Measurements from ENCODE around the gene MPP3.
"Not testable (repeated sequence)": the region's sequence is repeated elsewhere in the genome, so short reads cannot be mapped to it uniquely, and the experiment has no call there.

Gene MPP3

GRCh38 chr17:43800736-43801135 lies 32.2 kb downstream of the MPP3 start:
- H3K4me1 ChIP-seq (ENCODE audit: low read depth, poor library complexity, severe bottlenecking): no peaks in the 10 kb centered on the region
- H3K27me3 ChIP-seq (ENCODE audit: insufficient read depth, low read depth): no peaks in the 10 kb centered on the region
- no peak overlapping the region for H3K4me3 ChIP-seq (IDR thresholded peaks at IDR 0.05; ENCODE audit: insufficient read depth, low read depth, low read length)
- no peak for TF ChIP-seq CTCF (conservative IDR thresholded peaks at IDR 0.05; ENCODE audit: low read depth, low read length)
- H3K36me3 ChIP-seq (ENCODE audit: insufficient read depth): no peaks in the 10 kb centered on the region
- H4K20me1 ChIP-seq (ENCODE audit: insufficient read depth): no peaks in the 10 kb centered on the region
- H3K4me2 ChIP-seq: no peak overlapping the region
- no peak overlapping the region for H3K27ac ChIP-seq
- H2AFZ ChIP-seq (ENCODE audit: low read depth): no peak overlapping the region
- H3K9ac ChIP-seq: no peak overlapping the region
- H3K79me2 ChIP-seq (ENCODE audit: insufficient read depth, low read depth): no peaks in the 10 kb centered on the region

GRCh38 chr17:43799047-43799446 lies 33.9 kb downstream of the MPP3 start:
- no peaks in the 10 kb centered on the region for H3K79me2 ChIP-seq (ENCODE audit: insufficient read depth, low read depth)
- no peaks in the 10 kb centered on the region for H3K4me1 ChIP-seq (ENCODE audit: low read depth, poor library complexity, severe bottlenecking)
- H3K36me3 ChIP-seq (ENCODE audit: insufficient read depth): no peaks in the 10 kb centered on the region
- no peak overlapping the region for H3K27ac ChIP-seq
- no peak overlapping the region for H3K4me3 ChIP-seq (IDR thresholded peaks at IDR 0.05; ENCODE audit: insufficient read depth, low read depth, low read length)
- H3K4me2 ChIP-seq: no peak overlapping the region
- no peak overlapping the region for H2AFZ ChIP-seq (ENCODE audit: low read depth)
- no peak for TF ChIP-seq CTCF (conservative IDR thresholded peaks at IDR 0.05; ENCODE audit: low read depth, low read length)
- H3K27me3 ChIP-seq (ENCODE audit: insufficient read depth, low read depth): no peaks in the 10 kb centered on the region
- H4K20me1 ChIP-seq (ENCODE audit: insufficient read depth): no peaks in the 10 kb centered on the region
- H3K9ac ChIP-seq: no peak overlapping the region

- H3K4me2 ChIP-seq; H4K20me1 ChIP-seq (ENCODE audit: insufficient read depth); H3K9ac ChIP-seq; H3K4me1 ChIP-seq (ENCODE audit: low read depth, poor library complexity, severe bottlenecking); H3K27me3 ChIP-seq (ENCODE audit: insufficient read depth, low read depth); H3K27ac ChIP-seq; H3K4me3 ChIP-seq (IDR thresholded peaks at IDR 0.05; ENCODE audit: insufficient read depth, low read depth, low read length); H3K79me2 ChIP-seq (ENCODE audit: insufficient read depth, low read depth); H2AFZ ChIP-seq (ENCODE audit: low read depth); H3K36me3 ChIP-seq (ENCODE audit: insufficient read depth): not testable (repeated sequence)
Observed at GRCh38 chr17:43798024-43798423, 34.9 kb downstream of the MPP3 start.

- not testable (repeated sequence) for H3K27ac ChIP-seq; H3K36me3 ChIP-seq (ENCODE audit: insufficient read depth); H4K20me1 ChIP-seq (ENCODE audit: insufficient read depth); H3K4me2 ChIP-seq; H3K79me2 ChIP-seq (ENCODE audit: insufficient read depth, low read depth); H2AFZ ChIP-seq (ENCODE audit: low read depth); H3K4me3 ChIP-seq (IDR thresholded peaks at IDR 0.05; ENCODE audit: insufficient read depth, low read depth, low read length); H3K4me1 ChIP-seq (ENCODE audit: low read depth, poor library complexity, severe bottlenecking); H3K9ac ChIP-seq; H3K27me3 ChIP-seq (ENCODE audit: insufficient read depth, low read depth)
Observed at GRCh38 chr17:43792668-43793067, 40.3 kb downstream of the MPP3 start.

GRCh38 chr17:43791589-43791988 lies 41.4 kb downstream of the MPP3 start:
- TF ChIP-seq CTCF (conservative IDR thresholded peaks at IDR 0.05; ENCODE audit: low read depth, low read length): no peak
- H3K4me2 ChIP-seq: no peak overlapping the region
- no peak overlapping the region for H3K27ac ChIP-seq
- H3K27me3 ChIP-seq (ENCODE audit: insufficient read depth, low read depth): no peaks in the 10 kb centered on the region
- H3K4me1 ChIP-seq (ENCODE audit: low read depth, poor library complexity, severe bottlenecking): no peaks in the 10 kb centered on the region
- no peak overlapping the region for H3K9ac ChIP-seq
- no peaks in the 10 kb centered on the region for H3K36me3 ChIP-seq (ENCODE audit: insufficient read depth)
- no peaks in the 10 kb centered on the region for H3K79me2 ChIP-seq (ENCODE audit: insufficient read depth, low read depth)
- H2AFZ ChIP-seq (ENCODE audit: low read depth): no peak overlapping the region
- H4K20me1 ChIP-seq (ENCODE audit: insufficient read depth): no peaks in the 10 kb centered on the region
- no peak overlapping the region for H3K4me3 ChIP-seq (IDR thresholded peaks at IDR 0.05; ENCODE audit: insufficient read depth, low read depth, low read length)
